Measurements from ENCODE around the gene ANP32A.

The ANP32A gene

DNA sequence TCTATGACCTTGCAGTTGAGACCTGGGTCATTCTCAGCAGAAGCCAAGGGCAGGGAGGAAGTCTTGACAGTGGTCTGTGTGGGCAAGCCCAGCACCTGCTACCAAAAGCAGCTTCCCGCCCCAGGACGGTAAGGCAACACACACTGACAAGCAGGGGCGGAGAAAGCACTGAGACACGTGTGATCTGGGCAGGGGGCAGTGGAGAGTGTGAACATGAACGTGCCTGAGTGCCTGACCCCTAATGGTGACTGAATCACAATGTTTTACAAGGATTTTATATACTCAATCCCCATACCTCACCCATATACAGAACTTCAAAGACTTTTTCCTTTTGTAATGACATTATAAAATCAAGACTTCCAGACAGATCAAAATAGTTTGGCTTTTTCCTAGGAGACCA lies 35.2 kb downstream of the ANP32A start:
- Mint-ChIP-seq H3K36me3 (peaks cover 8% of the 10 kb centered on the region), H3K27ac (peak overlapping the region; percentile 28), H3K9me3 (ENCODE audit: low read depth) (no peaks in the 10 kb centered on the region), H3K4me3 (no peak overlapping the region), H3K27me3 (no peaks in the 10 kb centered on the region), H3K4me1 (ENCODE audit: low read depth) (peaks cover 50% of the 10 kb centered on the region)

DNA sequence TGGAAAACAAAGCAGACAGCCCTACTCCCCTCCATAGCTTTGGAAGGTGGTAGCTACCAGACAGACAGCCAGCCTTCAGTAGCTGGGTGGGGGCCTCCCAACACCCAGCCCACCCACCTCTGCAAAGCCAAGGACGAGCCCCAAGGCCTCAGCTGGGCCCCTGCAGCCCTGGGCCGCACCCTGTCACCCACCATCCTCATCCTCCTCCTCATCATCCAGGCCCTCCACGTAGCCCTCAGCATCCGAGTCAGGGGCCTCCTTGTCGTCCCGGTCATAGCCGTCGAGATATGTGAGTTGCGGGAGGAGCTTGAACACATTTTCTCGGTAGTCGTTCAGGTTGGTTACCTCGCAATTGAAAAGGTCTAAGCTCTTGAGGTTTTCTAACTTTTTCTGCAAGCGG lies 36.5 kb downstream of the ANP32A start:
- Mint-ChIP-seq H3K4me1 (ENCODE audit: low read depth) (peaks cover 38% of the 10 kb centered on the region), H3K27ac (no peak overlapping the region)

DNA sequence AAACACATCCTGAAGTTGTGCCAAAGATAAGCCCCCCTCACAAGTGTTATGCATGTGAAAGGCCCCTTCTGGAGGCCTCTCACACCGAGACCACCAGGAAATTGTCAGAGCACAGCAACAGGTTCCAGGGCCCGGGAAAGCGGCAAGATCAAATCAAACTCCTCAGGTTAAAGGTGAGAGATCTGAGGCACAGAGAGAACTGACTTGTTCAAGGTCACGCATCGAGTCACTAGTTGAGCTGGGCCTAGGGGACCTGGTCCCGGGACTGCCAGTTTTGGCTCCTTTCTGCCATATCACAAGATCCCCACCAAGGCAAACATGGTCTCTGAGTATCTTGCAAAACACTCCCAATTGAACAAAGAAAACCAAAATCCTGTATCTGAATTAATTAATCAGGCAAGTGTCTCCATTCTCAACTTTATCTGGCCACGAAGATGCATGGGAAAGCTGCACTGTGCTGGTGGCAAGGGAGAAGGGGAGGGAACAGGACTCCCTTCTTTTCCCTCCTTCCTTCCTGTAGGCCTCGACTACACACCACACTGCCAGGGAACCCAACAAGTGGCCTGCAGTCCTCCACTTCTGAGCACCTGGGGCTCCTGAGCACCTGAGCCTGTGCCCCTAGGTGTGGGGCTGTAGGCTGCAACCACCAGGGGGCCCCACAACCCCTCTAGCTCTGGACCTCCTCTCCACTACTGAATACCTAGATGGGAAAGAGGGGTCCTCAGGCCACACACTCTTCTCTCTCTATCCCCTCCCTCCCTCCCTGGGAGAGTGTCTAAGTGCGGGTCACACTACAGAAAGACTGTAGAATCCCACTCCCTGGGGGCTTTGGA lies 37.3 kb downstream of the ANP32A start:
- Mint-ChIP-seq H3K4me3 (peak overlapping the region; percentile 74), H3K27ac (peak overlapping the region; percentile 89), H3K9me3 (ENCODE audit: low read depth) (no peaks in the 10 kb centered on the region), H3K4me1 (ENCODE audit: low read depth) (peaks cover 32% of the 10 kb centered on the region), H3K27me3 (no peaks in the 10 kb centered on the region), H3K36me3 (peaks cover 8% of the 10 kb centered on the region)

More for the DNA sequence above, 36.5 kb downstream of the ANP32A start:
- H3K9me3 Mint-ChIP-seq (ENCODE audit: low read depth): no peaks in the 10 kb centered on the region
- no peaks in the 10 kb centered on the region for H3K27me3 Mint-ChIP-seq
- peaks cover 8% of the 10 kb centered on the region for H3K36me3 Mint-ChIP-seq
- H3K4me3 Mint-ChIP-seq: no peak overlapping the region

DNA sequence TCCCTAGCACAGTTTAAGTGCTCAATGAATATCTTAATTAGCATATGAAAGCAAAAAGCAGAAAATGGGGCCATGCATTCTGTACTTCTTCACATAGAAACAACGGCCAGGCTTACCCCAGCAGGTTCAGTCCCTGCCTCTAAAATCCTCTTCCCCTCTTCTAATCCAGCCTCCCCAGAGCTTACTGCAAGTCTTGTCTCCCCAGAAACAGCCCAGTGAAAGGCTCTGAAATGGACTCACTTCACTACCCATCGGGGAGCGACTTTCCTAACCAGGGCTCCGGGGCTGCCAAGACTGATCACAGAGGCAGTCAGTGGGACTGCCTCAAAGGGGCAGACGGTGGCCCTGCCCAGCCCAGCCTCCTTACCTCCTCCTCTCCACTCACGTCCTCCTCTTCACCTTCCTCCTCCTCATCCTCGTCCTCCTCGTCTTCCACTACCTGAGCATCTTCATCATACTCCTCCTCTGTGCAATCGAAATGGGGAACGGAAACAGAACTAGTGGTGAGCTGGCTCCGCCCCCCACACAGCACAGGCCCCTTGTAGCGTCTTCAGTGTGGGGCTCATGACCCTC lies 38.0 kb downstream of the ANP32A start:
- H3K36me3 Mint-ChIP-seq: peaks cover 10% of the 10 kb centered on the region
- H3K4me3 Mint-ChIP-seq: peak overlapping the region; percentile 74

DNA sequence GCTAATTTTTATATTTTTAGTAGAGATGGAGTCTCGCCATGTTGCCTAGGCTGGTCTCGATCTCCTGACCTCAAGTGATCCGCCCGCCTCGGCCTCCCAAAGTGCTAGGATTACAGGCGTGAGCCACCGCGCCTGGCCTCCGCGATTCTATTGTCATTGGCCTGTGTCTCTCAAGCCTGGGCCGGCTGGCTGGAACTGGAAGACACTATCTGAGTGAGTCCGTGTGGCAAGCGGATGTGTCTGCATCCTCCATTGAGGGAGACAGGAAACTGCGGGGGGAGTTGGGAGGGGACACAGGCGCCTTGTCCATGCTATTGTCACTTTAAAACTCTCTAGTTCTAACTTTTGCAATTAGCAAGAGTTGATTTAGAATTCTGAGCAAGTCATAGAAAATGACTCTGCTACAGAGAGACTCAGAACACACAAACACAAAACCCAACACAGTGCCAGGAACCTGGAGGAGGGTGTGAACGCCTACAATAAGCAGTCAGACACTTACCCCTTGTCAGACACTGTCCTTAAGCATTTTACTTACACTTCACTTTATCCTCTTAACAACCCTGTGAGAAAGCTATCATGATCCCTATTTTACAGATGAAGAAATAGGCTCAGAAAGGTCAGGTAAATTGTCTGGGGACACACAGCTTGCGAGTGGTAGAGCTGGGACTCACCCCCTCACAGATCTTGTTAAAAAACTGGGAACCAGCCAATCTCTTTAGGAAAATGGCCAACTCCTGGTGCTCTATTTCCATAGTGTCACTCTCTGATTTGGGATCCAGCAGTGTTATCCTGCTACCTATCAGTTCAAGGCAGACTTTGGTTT lies 38.7 kb downstream of the ANP32A start:
- Mint-ChIP-seq H3K4me1 (ENCODE audit: low read depth) (peaks cover 25% of the 10 kb centered on the region), H3K9me3 (ENCODE audit: low read depth) (no peaks in the 10 kb centered on the region), H3K36me3 (peaks cover 10% of the 10 kb centered on the region), H3K27ac (peak overlapping the region; percentile 89), H3K27me3 (no peaks in the 10 kb centered on the region), H3K4me3 (peak overlapping the region; percentile 74)

More for the DNA sequence above, 38.0 kb downstream of the ANP32A start:
- Mint-ChIP-seq H3K27me3 (no peaks in the 10 kb centered on the region), H3K27ac (peak overlapping the region; percentile 89), H3K4me1 (ENCODE audit: low read depth) (peaks cover 25% of the 10 kb centered on the region), H3K9me3 (ENCODE audit: low read depth) (no peaks in the 10 kb centered on the region)

DNA sequence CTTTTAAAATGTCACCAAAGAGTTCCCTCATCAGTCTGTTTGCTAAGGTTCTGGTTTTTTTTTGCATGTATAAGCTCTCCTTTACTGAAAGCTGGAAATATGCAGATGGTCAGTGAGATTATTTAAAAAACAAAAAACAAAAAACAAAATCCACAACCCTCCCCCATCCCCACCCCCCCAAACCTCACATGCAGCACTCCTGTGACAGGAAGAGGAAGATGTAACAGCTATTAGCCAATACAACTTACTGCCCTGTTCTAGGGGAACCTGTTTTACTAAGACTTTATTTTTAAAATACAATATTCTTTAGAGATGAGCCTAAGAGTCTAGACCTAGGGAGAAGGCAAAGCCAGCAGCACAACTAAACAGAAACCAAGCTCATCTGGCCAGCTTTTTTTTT lies 39.5 kb downstream of the ANP32A start:
- Mint-ChIP-seq H3K9me3 (ENCODE audit: low read depth) (no peaks in the 10 kb centered on the region), H3K4me3 (no peak overlapping the region), H3K4me1 (ENCODE audit: low read depth) (peaks cover 25% of the 10 kb centered on the region), H3K36me3 (peaks cover 10% of the 10 kb centered on the region), H3K27me3 (no peaks in the 10 kb centered on the region), H3K27ac (no peak overlapping the region)

DNA sequence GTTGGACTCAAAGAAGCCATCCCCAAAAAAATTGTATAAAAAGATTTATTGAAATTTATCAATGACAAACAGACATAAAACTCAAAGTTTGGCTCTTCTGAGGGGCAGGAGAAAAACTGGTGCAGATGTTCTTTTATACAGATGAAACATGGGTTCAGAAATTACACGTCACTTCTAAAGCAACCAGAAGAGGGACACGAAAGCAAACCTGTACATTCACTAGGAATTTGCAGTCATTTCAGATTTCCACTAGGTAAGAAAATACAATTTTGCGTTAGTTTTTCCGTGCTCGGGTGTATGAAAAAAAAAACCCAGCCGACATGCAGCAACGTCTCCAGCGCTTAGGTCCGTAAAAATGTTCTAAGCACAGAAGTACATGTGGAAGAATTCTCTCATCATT lies 41.8 kb downstream of the ANP32A start:
- Mint-ChIP-seq H3K4me1 (ENCODE audit: low read depth) (peaks cover 21% of the 10 kb centered on the region), H3K27ac (no peak overlapping the region), H3K36me3 (peaks cover 8% of the 10 kb centered on the region), H3K4me3 (no peak overlapping the region), H3K9me3 (ENCODE audit: low read depth) (no peaks in the 10 kb centered on the region), H3K27me3 (no peaks in the 10 kb centered on the region)

DNA sequence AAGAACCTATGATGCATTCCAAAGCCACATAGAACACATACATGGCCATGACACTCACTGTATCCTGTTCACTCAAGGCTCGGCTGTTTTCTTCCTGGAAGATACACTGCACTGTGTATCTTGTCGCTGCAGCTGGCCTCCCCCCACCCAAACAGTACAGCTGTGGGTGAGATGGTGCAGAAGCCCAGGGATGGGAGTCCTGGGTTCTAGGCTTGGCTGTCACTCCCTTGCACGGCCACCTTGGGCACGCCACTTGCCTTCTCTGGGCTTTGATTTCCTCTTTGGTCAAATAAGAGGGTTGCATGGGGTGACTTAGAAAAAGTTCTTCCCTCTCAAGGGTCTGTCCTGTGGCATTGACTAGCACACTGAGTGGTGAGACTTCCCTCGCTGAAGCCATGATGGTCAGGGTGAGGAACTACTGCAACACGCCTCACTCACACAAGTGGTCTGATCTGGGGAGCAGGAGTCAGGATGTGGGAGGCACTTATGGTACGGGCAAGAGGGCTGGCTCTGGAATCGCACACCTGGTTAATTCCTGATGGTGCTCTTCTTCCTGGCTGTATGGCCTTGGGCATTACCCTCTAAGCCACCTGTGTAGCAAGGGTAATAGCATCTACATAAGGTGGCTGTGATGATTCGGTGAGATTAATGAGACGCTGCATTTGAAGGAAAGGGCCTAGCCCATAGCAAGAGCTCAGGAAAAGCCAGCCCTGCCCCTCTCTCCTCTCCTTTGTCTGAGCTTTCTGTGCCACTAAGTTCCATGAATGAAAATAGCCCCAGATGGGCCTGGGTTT lies 44.0 kb downstream of the ANP32A start:
- peaks cover 2% of the 10 kb centered on the region for H3K36me3 Mint-ChIP-seq
- H3K27ac Mint-ChIP-seq: peak overlapping the region; percentile 25
- H3K27me3 Mint-ChIP-seq: no peaks in the 10 kb centered on the region
- no peak overlapping the region for H3K4me3 Mint-ChIP-seq
- peaks cover under 1% of the 10 kb centered on the region for H3K4me1 Mint-ChIP-seq (ENCODE audit: low read depth)
- H3K9me3 Mint-ChIP-seq (ENCODE audit: low read depth): no peaks in the 10 kb centered on the region

DNA sequence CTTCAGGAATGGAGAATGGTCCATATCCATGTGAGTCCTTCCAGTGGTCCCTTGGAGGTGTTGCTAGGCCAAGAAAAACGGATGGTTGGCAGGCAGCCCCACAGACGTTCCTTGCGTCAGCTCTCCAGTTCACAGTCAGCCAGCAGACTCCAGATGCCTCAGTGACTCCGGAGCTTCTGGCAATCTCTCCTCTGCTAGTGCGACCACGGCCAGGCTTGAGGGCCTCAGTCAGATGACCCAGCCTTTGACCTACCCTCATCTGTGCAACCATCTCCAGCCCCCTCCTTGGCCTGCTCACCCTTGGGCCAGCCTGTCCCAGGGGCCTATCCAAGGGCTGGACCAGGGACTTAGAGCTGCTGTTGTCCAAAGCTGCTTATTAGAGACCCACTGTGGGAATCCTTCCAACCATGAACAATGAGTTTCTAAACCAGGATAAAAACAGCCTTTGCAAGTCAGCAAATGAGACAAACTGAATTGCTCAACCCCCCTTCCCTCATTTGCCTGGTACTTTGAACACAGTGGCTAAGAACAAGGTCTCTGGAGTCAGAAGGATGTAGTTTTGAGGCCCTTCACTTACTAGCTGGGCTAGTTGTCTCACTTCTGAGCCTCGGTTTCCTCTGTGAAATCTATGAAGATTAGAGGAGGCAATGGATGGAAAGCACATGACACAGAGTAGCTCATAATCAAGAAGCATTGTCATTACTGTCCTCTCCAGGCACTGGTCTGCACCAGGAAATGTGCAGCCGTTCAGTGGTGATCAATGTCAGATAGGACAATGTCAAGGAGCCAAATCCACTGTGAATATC lies 44.8 kb downstream of the ANP32A start:
- Mint-ChIP-seq H3K27me3 (no peaks in the 10 kb centered on the region), H3K4me3 (no peak overlapping the region), H3K27ac (no peak overlapping the region), H3K4me1 (ENCODE audit: low read depth) (no peaks in the 10 kb centered on the region), H3K36me3 (peaks cover 2% of the 10 kb centered on the region), H3K9me3 (ENCODE audit: low read depth) (no peaks in the 10 kb centered on the region)

DNA sequence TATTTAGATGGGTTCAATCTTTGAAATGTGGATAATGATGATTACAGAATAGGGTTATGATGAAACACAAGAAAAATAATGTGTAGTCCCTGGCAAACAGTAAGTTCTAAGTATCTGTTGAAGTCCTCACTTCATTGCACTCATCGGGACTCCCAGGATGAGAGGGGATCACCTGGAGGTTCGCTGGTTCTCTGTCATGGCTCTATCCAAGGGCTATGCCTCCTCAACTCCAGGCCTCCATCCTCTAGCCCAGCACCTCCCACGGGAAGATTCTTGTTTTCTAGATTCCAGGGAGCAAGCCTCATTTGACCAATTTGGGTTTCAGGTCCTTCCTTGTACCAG lies 45.5 kb downstream of the ANP32A start:
- Mint-ChIP-seq H3K27me3 (no peaks in the 10 kb centered on the region), H3K27ac (no peak overlapping the region)

DNA sequence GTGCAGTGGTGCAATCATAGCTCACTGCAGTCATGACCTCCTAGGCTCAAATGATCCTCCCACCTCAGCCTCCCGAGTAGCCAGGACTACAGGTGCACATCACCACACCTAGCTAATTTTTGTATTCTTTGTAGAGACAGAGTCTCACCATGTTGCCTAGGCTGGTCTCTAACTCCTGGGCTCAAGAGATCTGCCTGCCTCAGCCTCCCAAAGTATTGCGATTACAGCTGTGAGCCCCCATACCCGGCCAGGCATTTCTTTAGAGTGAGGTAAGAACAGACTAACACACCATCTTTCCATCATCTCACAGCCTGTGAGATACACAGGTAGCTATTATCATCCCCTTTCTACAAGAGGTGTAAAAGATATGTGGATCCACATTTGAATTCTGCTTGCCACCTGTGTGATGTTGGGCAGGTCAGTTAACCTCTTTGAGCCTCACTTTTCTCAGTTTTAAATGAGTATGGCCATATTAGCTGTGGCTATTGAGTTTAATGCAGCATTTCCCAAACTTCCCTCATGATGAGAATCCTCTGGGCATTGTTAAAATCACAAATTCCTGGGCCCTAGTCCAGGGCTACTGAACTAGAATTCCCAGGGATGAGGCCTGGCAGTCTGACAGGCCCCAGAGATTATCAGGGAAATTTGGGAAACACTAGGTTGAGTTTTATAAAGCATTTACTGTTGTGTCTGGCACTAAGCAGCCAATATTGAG lies 46.0 kb downstream of the ANP32A start:
- Mint-ChIP-seq H3K36me3 (peaks cover 2% of the 10 kb centered on the region), H3K4me1 (ENCODE audit: low read depth) (no peaks in the 10 kb centered on the region), H3K27ac (no peak overlapping the region), H3K9me3 (ENCODE audit: low read depth) (no peaks in the 10 kb centered on the region), H3K27me3 (no peaks in the 10 kb centered on the region), H3K4me3 (no peak overlapping the region)

More for the DNA sequence above, 45.5 kb downstream of the ANP32A start:
- H3K4me1 Mint-ChIP-seq (ENCODE audit: low read depth): no peaks in the 10 kb centered on the region
- peaks cover 2% of the 10 kb centered on the region for H3K36me3 Mint-ChIP-seq
- no peaks in the 10 kb centered on the region for H3K9me3 Mint-ChIP-seq (ENCODE audit: low read depth)
- H3K4me3 Mint-ChIP-seq: no peak overlapping the region

DNA sequence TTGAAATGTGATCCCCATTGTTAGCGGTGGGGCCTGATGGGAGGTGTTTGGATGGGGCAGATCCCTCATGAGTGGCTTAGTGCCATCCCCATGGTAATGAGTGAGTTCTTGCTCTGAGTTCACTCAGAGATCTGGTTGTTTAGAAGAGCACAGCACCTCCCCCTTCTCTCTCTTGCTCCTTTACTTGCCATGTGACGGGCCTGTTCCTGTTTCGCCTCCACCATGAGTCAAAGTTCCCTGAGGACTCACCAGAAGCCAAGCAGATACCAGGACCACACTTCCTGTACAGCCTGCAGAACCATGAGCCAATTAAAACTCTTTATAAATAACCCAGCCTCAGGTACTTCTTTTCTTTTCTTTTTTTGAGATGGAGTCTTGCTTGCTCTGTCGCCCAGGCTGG lies 46.6 kb downstream of the ANP32A start:
- Mint-ChIP-seq H3K4me1 (ENCODE audit: low read depth) (no peaks in the 10 kb centered on the region), H3K27me3 (no peaks in the 10 kb centered on the region), H3K9me3 (ENCODE audit: low read depth) (no peaks in the 10 kb centered on the region), H3K36me3 (peaks cover 2% of the 10 kb centered on the region), H3K4me3 (no peak overlapping the region), H3K27ac (no peak overlapping the region)

DNA sequence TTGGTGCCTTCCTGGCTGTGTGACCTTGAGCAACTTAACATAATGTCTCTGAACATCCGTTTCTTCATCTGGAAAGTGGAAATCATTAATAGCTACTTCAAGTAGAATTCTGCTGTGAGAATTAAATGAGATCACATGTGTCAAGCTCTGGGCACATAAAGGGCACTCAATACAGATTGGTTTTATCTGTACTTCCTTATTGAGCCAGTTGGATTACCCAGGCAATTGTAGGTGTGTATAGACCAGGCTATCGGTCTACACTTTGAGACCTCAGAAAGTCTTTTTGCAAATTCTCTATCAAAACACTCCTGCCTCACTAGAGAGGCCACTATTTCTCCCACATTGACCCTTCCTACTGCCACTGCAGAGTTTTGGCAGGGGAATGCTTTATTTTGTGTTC lies 47.7 kb downstream of the ANP32A start:
- Mint-ChIP-seq H3K27me3 (no peaks in the 10 kb centered on the region), H3K4me3 (no peak overlapping the region), H3K27ac (no peak overlapping the region), H3K9me3 (ENCODE audit: low read depth) (no peaks in the 10 kb centered on the region), H3K4me1 (ENCODE audit: low read depth) (no peaks in the 10 kb centered on the region), H3K36me3 (peaks cover 2% of the 10 kb centered on the region)
